PC-9 (cell line): ENCODE data around the gene SLC35F4. TPM values are rescaled to one million over a fixed set of nuclear protein-coding genes. Genes with fewer than 3 reads are reported as not detected.

Source experiments
- BruUV-seq: library from RNA; stranded (reverse); fragments of 400-500 nt; replicated peaks from 2 replicates; lab custom pipeline; 2021; lab: Mats Ljungman, UMichigan
- CTCF ChIA-PET: fragments of 300-600 bp; sonication (Branson Sonifier 250); formaldehyde crosslinking; loops from one replicate; lab custom pipeline; 2022; ENCODE audit warnings: antibody characterized with exemption; lab: Charles Lee
- POLR2A ChIA-PET: fragments of 300-600 bp; sonication (Branson Sonifier 250); formaldehyde crosslinking; loops from one replicate; lab custom pipeline; 2022; ENCODE audit warnings: antibody characterized with exemption; ENCODE audit not compliant: unreplicated experiment; lab: Charles Lee
- DNase-seq, 2 experiments: peaks; one replicate each; pipeline versions ENCODE4 v3.0.0 to v3.0.0-alpha.2; 2015 to 2022; ENCODE audit warnings: mixed read lengths in 1 of 2
- H2AFZ ChIP-seq: fragments of 200-600 bp; sonication (generic); 2 replicates; pipeline ENCODE4 v1.8.1; 2017; ENCODE audit warnings: antibody characterized with exemption
- H3F3A ChIP-seq: fragments of 200-600 bp; sonication (generic); 2 replicates; pipeline ENCODE4 v1.8.1; 2017; ENCODE audit warnings: antibody characterized with exemption, mild to moderate bottlenecking, low read depth; ENCODE audit not compliant: insufficient read depth
- H3K27ac ChIP-seq: fragments of 200-600 bp; sonication (generic); 2 replicates; pipeline ENCODE4 v1.6.1; 2016; ENCODE audit warnings: mixed run types
- H3K27me3 ChIP-seq: fragments of 200-600 bp; sonication (generic); 2 replicates; pipeline ENCODE4 v1.6.1; 2016; ENCODE audit warnings: low read depth, mixed run types; ENCODE audit not compliant: insufficient read depth
- H3K36me3 ChIP-seq: fragments of 200-600 bp; sonication (generic); 2 replicates; pipeline ENCODE4 v1.6.1; 2016; ENCODE audit warnings: low read depth, mixed run types
- H3K4me1 ChIP-seq: fragments of 200-600 bp; sonication (generic); replicated peaks from 2 replicates; pipeline ENCODE4 v1.6.1; 2016; ENCODE audit warnings: mixed run types; ENCODE audit not compliant: insufficient read depth
- H3K4me2 ChIP-seq: fragments of 200-600 bp; sonication (generic); 2 replicates; pipeline ENCODE4 v1.6.1; 2017; ENCODE audit warnings: mixed run types
- H3K4me3 ChIP-seq: fragments of 200-600 bp; sonication (generic); 2 replicates; pipeline ENCODE4 v1.6.1; 2016; ENCODE audit warnings: mixed run types
- H3K79me2 ChIP-seq: fragments of 200-600 bp; sonication (generic); 2 replicates; pipeline ENCODE4 v1.6.1; 2017; ENCODE audit warnings: low read depth, mixed run types
- H3K9me2 ChIP-seq: fragments of 200-600 bp; sonication (generic); 2 replicates; pipeline ENCODE4 v1.8.1; 2017; ENCODE audit warnings: mild to moderate bottlenecking; ENCODE audit not compliant: insufficient read depth
- H3K9me3 ChIP-seq: fragments of 200-600 bp; sonication (generic); 2 replicates; pipeline ENCODE4 v1.8.1; 2016; ENCODE audit warnings: low read depth; ENCODE audit not compliant: insufficient read depth
- H4K20me1 ChIP-seq: fragments of 200-600 bp; sonication (generic); 2 replicates; pipeline ENCODE4 v1.8.1; 2017; ENCODE audit not compliant: insufficient read depth
- EZH2 ChIP-seq: fragments of 200-600 bp; sonication (generic); IDR thresholded peaks from 2 replicates; pipeline ENCODE4 v1.8.0; 2017; ENCODE audit warnings: antibody characterized with exemption, low read depth
- intact Hi-C: fragments of 100-400 bp; cut with micrococcal nuclease; formaldehyde crosslinking; loops from one replicate; pipeline ENCODE4 v1.10.0; 2022; ENCODE audit not compliant: unreplicated experiment
- total RNA-seq: library from RNA; stranded (reverse); gene quantifications from 2 replicates; pipeline ENCODE4 v1.2.3, GENCODE V29; 2021
- TF ChIP-seq, protein P1 (sequence below): fragments of 200-600 bp; sonication (generic); conservative IDR thresholded peaks from 2 replicates; pipeline ENCODE4 v1.6.1; 2017; ENCODE audit warnings: mixed run types, antibody characterized with exemption, mild to moderate bottlenecking, moderate library complexity

Gene SLC35F4
- total RNA-seq, 1 experiment from 2014 or later = not detected

DNA sequence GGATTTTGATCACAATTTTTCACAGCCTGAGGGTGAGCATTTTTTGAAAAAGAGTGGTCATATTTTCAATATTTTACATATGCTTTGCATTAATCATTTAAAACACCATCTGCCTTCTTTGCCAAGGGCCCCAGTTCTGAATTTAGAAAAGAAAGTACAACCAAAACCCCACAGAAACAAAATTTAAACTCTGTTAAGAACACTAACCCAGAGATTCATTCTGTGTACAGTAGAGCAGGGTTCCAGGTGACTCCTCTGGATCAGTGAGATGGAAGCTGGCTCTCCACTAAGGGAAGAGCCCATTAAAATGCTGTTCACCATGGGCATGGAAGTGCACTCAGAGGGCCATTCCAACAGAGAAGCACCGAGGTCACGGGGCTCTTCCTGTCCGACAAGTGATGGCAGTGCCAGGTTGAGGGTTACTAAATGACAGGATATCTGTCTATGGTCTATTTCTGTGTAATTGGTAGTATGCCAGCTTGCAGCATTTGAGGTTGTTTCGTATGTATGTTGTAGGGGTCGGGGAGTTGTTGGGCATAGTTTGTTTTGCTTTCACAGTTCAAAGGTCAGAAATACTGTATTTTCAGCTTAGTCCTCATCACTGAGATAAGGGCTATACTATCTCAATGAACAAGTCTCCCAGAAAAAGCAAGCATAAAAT lies 95.9 kb downstream of the SLC35F4 start:
- Histone ChIP-seq H3K27ac (no peak overlapping the region), H3K9me2 (no peaks in the 10 kb centered on the region), H3K4me2 (no peak overlapping the region), H3K36me3 (no peaks in the 10 kb centered on the region), H3F3A (no peaks in the 10 kb centered on the region), H3K9me3 (no peaks in the 10 kb centered on the region), H3K4me1 (no peaks in the 10 kb centered on the region), H4K20me1 (no peaks in the 10 kb centered on the region), H3K27me3 (no peaks in the 10 kb centered on the region), H3K79me2 (no peaks in the 10 kb centered on the region), H3K4me3 (no peak overlapping the region), H2AFZ (no peak overlapping the region)
- ChIA-PET CTCF (no interaction called here), POLR2A (no interaction called here)
- TF ChIP-seq, protein P1, sequence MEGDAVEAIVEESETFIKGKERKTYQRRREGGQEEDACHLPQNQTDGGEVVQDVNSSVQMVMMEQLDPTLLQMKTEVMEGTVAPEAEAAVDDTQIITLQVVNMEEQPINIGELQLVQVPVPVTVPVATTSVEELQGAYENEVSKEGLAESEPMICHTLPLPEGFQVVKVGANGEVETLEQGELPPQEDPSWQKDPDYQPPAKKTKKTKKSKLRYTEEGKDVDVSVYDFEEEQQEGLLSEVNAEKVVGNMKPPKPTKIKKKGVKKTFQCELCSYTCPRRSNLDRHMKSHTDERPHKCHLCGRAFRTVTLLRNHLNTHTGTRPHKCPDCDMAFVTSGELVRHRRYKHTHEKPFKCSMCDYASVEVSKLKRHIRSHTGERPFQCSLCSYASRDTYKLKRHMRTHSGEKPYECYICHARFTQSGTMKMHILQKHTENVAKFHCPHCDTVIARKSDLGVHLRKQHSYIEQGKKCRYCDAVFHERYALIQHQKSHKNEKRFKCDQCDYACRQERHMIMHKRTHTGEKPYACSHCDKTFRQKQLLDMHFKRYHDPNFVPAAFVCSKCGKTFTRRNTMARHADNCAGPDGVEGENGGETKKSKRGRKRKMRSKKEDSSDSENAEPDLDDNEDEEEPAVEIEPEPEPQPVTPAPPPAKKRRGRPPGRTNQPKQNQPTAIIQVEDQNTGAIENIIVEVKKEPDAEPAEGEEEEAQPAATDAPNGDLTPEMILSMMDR = no peak
- no peak for TF ChIP-seq EZH2
- intact Hi-C loops = no loop called here
- DNase-seq = no peak
- no TSS peak for BruUV-seq

- Histone ChIP-seq H2AFZ (no peak overlapping the region), H3K4me1 (no peaks in the 10 kb centered on the region), H3K79me2 (no peaks in the 10 kb centered on the region), H3F3A (no peaks in the 10 kb centered on the region), H3K9me2 (no peaks in the 10 kb centered on the region), H3K4me2 (no peak overlapping the region), H4K20me1 (no peaks in the 10 kb centered on the region), H3K27ac (no peak overlapping the region), H3K9me3 (no peaks in the 10 kb centered on the region), H3K27me3 (no peaks in the 10 kb centered on the region), H3K36me3 (no peaks in the 10 kb centered on the region), H3K4me3 (no peak overlapping the region)
- TF ChIP-seq, protein P1 = no peak
- TF ChIP-seq EZH2 = no peak
- no TSS peak for BruUV-seq
- POLR2A ChIA-PET = no interaction called here
- intact Hi-C loops = no loop called here
- CTCF ChIA-PET = no interaction called here
- no peak for DNase-seq
These were observed 104.1 kb downstream of the SLC35F4 start for GRCh38 chr14:57761800-57762199.

- Histone ChIP-seq H3K27me3 (no peaks in the 10 kb centered on the region), H3K4me1 (no peaks in the 10 kb centered on the region), H3K4me3 (no peak overlapping the region), H3K9me2 (no peaks in the 10 kb centered on the region), H3F3A (no peaks in the 10 kb centered on the region), H3K9me3 (no peaks in the 10 kb centered on the region), H3K4me2 (no peak overlapping the region), H3K79me2 (no peaks in the 10 kb centered on the region), H3K27ac (no peak overlapping the region), H4K20me1 (no peaks in the 10 kb centered on the region), H2AFZ (0 out of 2 replicates have a peak overlapping the region, but pooled peaks have one; percentile 6), H3K36me3 (no peaks in the 10 kb centered on the region)
- ChIA-PET CTCF (no interaction called here), POLR2A (no interaction called here)
- intact Hi-C loops = no loop called here
- no peak for DNase-seq
- BruUV-seq = no TSS peak
- TF ChIP-seq, protein P1 = no peak
- no peak for TF ChIP-seq EZH2
These were observed 105.0 kb downstream of the SLC35F4 start for GRCh38 chr14:57760896-57761295.
